Pulmonary artery endothelial cell (primary cell): ENCODE measurements around the gene SLC6A9. TPM values are rescaled to one million over a fixed set of nuclear protein-coding genes. Genes with fewer than 3 reads are reported as not detected.

Source experiments
- DNase-seq: peaks from one replicate; pipeline ENCODE4 v3.0.0-alpha.2; 2011; ENCODE audit warnings: low read depth, low spot score
- total RNA-seq: library from RNA; depleted of rRNA; stranded (reverse); fragments of >200 nt; gene quantifications from 2 replicates; pipeline ENCODE4 v1.2.3, GENCODE V29; 2014

Gene SLC6A9
- total RNA-seq, 1 donor from 2014 or later, result 0.40 TPM

DNA sequence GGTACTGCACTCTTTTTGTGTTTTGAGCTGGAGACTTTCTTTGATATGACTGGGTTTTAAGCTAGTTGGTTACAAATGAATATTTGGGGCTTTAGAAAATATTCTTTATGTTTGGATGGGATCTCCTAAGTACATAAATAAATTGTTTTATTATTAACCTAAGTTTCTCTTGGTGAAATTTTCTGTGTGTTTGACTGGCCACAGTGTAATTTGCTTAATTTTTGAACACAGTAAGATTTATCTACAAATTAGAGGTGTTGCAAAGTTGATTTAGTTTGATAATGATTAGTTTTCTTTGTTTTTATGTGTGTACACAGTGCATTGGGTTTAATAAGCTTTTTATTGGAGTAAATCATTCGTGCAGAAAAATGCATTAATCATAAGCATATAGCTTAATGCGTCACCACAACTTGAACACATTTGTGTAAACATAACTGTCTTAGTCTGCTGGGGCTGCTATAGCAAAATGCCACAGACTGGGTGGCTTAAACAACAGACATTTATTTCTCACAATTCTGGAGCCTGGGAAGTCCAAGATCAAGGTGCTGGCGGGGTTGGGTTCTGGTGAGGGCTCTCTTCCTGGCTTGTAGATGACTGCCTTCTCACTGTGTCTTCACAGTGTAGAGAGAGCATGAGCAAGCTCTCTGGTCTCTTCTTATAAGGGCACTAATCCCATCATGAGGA is 17.4 kb upstream of the SLC6A9 start:
- no peak for DNase-seq

DNA sequence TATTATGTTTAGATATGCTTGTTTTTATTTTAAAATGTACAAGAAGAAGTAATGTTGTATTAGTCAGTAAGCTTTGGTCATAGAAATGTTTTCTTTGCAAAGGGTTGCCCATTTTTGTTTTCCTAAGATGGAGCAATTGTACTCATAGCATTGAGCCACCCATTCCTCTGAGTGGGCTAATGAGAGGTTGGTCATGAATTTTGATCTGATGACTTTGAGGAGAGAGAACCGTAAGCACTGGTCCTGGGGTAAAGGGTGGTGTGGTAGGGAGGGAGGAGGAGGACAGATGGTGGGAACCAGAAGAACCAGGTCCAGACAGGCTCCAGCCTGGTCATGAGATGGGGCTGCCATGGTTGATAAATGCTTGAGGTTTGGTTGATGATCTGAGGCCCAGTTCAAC is 15.9 kb upstream of the SLC6A9 start:
- DNase-seq, result no peak

DNA sequence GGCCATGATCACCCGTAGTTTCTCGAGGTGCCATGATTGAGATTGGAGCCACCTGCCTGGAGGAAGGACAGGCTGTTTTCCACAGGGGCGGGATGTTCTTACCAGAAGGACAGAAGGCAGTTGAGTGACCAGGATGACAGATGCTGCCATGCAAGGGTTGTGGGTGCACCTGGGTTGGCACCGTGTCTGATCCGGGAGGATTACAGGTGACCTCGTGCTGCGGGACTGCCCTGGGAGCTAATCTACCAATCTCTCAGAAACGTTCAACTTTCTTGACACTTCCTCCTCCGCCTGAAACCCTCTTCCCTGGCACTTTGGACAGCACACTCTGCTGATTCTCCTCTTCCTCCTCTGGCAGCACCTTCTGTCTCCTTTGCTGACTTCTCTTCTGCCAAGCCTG is 13.8 kb upstream of the SLC6A9 start:
- no peak for DNase-seq

DNA sequence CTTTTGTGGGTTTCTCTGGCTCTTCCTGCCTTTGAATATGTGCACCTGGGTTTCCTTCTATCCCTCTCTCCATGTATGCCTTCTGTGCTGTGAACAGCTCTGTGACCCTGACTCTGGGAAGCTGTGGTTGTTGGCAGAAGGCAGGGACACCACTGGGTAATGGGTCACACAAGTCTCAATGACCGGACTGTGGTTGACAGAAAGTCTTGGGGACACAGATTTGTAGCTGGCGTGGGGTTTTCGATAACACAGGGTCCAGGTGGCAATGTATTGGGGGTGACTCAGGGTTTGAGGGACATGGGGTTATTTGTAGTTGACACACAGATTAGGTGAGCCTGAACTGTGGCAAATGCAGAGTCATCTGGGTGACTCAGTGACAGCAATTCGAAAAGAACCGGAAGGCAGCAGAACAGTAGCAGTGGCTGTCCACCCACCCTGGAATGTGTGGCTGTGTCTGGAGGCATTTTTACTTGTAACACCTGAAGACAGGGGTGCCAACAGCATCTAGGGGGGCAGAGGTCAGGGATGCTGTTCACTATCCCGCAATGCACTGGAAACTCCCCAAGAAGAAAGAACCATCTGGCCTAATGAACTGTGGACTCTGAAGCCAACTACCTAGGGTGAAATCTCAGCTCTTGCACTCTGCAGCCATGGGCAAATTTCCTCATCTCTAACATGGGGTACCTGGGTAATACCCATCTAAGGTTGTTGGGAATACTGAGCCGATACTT is 13.0 kb upstream of the SLC6A9 start:
- no peak for DNase-seq

DNA sequence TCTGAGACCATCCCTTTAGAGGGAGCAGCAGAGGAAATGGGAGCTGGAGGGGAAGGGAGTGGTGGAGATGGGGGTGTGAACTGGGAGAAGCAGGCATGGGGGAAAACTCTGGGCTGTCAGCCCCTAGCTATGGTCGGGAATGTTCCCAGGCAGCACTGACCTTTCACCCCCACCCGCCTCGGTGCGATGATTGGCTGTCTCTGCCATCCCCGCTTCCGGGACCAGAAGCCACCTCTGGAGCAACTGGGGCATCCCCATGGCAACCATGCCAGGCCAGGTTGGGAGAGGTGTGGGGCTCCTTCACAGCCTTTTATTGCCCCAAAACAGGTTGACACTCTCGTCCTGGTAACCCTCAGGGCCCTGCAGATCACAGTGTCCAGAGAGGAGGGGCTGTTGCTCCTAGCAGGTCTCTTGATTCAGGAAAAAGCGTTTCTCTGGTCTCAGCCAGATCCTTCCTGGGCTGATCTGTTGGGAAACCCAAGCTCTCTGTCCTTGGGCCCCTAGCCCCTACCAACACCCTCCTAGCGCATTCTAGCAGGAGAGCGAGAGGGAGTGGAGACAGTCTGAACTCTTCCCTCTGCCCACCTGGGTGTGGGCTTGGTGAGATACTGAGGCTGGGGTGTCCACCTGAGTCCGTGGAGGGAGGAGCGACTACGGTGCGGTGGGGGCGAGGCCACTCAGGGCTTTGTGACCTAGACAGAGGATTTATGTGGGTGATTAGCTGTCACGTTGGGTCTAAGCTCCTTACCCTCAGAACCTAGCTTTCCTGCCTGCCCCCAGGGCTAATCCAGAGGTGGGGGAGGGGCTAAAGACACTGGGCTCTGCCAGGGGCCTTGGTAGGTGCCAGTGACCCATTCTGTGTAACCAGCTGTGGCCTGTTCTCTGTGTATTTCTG is 12.2 kb upstream of the SLC6A9 start:
- no peak for DNase-seq

DNA sequence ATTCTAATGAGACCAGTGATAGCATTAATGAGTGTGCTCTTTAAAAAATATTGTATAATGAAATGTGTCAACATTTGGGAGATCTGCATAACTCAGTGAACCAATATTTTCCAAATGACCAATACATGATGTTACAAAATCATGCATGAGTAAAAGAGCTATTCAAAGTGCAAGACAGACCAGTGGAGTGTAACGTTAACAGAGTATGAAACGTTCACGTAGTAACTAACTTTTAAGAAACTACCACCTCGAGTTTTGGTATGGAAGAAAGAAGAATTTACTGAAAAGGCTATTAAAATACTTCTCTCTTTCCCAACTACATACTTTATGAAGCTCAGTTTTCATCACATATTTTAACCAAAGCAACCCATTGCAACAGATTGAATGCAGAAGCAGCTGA is 9.6 kb upstream of the SLC6A9 start:
- DNase-seq, result no peak

DNA sequence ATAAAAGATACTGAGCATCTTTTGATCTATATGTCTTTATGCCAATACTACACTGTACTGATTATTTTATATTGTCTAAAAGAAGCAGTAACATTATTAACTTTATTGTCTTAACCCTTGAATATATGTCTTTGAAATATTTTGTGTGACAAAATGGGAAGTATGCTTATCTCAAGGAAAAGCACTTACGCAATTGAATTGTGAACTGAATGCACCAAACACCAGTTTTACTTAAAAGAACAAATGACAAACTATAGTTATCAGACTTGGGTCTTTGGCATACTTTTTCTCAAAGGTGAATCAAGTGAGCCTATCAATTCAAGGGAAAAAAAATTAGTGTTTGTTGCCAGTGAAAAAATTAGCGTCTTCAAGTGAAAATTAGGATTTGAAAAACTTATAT is 9.2 kb upstream of the SLC6A9 start:
- DNase-seq, result no peak

DNA sequence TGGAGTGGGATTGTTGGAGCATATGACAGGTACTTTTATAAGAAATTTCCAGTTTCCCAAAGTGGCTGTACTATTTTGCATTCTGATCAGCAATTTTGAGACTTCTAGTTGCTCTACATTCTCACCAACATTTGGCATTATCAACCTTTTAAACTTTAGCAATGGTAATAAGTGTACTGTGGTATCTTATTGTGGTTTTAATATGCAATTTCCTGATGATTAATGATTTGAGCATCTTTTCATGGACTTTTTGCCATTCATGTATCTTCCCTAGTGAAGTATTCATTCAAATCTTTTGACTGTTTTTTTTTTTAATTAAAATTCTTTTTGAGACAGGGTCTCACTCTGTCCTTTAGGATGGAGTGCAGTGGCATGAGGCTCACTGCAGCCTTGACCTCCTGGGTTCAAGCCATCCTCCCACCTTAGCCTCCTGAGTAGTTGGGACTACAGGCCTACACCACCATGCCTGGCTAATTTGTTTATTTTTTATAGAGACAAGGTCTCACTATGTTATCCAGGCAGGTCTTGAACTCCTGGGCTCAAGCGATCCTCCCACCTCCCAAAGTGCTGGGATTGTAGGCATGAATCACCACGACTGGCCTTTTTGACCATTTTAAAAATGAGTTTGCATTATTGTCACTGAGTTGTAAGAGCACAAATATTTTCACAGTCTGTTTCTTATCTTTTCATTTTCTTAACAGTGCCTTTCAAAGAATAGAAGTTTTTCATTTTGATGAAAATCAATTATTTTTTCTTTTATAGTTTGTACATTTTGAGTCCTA is 7.8 kb upstream of the SLC6A9 start:
- DNase-seq, result no peak

DNA sequence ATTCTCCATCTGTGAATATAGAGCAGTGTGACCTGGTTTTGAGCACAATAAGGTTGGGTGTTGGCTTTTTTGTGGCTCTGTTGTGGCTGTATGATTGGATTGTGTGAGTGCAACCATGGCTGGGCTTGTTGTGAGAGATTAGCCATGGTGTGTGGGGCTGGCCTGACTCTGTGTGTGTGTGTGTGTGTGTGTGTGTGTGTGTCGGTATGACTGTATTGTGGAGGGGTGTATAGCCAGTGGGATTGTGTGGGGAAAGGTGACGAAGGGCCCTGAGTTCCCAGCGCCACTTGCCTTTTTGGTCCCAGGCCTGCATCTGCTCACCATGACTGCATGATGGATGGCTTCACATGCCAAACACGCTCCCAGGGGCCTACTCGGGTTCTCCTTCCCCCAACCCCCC is 5.9 kb upstream of the SLC6A9 start:
- no peak for DNase-seq

DNA sequence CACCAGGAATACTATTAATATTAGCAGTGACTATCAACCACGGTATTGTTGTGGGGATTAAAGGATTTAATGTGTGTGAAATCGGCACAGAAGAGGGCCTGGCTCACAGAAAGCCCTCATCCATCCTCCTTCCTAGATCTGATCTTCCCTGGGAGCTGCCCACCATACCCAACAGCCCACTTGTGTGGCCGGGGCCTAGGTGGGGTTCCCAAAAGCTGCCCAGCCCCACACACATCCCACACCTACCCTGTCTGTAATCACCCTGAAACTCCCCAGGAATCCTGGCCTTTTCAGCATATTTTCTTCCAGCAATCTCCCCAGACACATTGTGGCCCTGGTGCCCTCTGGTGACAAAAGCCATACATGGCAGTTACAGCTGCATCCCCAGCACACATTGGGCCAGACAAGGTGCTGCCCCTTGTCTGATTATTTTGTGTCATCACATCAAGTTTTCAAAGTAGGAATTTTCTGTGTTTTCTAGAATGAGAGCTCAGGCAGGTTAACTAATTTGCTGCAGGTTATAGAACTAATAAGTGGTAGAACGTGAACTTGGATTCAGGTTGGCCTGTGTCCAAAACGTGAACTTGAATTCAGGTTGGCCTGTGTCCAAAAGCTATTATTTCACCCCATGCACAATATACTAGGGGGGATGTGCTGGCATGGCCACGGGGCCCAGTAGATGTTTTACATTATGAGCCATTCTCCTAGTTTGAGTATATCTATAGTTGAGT is 5.3 kb upstream of the SLC6A9 start:
- DNase-seq, result no peak

DNA sequence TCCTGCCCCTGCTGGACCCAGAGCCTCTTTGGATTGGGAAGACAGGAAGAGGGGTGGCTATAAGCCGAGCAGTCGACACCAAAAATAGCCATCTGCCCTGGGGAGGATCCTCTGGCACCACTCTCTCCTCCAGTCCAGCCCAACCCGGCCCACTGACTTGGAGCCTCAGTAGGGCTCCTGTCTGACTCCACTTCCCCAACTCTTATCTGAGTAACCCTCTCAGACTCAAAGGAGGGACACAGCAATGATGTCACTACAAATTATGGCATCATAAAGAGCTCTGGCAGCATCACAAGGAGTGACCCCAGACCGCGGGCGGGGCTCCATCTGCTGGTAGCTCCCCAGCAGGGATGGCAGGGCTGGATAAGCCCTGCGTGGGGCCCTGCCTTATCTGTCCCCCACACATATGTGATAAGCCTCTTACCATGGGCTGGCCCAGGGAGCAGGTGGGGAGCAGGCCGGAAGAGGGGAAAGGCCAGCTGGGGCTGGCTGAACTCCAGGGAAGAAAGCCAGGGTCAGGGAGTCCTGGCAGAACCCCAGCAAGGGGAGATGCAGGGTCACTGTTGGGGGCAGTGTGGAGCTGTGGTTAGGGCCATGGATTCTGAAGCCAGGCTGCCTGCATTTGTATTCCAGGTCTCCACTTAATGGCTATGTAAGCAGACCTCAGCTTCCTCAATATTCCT is 4.6 kb upstream of the SLC6A9 start:
- DNase-seq, result no peak

DNA sequence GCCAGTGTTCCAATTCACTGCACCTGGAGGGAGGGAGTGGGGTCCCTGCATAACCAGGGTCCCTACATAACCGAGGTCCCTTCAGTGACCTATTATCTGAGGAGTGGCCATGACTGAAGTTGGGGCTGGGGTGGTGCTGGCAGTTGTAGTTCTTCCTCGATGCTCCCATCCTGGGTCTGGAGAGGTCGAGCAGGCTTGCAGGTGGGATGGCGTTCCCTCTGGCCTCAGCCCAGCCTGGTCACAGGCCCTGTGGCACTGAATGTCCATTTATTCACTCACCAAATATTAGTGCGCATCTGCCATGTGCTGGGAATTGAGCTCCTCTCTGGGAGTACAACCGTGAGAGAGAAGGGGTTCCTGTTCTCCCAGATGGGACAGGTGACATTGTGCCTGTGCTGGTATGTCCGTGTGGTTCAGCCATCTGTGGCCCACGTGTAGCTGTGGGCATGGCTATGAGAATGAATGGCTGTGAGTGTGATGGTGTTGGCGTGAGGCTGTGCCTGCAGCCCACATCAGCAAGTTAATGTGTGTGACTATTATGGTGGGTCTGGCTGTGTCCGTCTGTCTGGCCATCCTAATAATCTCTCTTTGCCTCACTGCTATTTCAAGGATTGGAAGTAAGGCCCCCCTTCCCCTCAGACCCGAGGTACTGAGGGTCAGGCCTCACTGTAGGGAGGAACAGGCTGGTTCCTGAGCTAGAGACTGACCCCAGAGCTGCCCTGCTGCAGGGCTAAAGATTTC is 3.9 kb upstream of the SLC6A9 start:
- no peak for DNase-seq

DNA sequence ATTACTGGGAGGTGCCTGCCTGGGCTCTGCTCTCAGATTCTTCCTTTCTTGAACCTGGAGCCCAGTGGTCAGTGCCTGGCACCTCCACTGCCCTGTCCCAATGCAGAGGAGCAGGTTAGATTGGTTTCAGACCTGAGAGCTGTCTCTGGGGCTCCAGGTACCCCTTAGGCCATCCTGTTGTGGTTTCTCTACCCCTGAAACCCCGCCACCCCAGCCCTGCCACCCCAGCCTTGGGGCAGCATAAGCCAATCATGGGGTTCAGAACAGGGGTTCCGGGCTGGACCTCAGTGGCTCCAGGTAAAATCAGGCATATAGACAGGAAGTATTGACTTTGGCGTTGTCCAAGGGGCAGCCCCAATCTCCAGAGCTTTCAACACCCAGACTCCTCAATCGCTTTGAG is 3.2 kb upstream of the SLC6A9 start:
- no peak for DNase-seq

DNA sequence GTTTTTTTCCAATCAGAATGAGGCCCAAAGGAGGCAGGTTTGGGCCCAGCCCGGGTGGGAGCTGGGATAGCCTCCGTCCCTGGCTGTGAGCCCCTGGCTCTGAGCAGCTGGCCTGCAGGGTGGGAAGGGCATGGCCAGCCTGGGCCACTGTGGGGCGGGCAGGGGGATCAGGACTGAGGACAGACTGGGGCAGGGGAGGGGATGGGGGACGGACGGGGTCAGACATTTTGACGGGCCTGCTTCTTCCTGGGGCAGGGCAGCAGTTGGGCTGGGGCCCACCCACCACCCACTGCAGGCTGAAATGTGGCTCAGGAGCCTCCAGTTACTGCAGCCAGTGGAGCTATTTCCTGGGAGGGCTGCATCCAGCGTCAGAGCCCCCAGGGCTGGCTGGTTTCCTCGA is 2.5 kb upstream of the SLC6A9 start:
- no peak for DNase-seq

DNA sequence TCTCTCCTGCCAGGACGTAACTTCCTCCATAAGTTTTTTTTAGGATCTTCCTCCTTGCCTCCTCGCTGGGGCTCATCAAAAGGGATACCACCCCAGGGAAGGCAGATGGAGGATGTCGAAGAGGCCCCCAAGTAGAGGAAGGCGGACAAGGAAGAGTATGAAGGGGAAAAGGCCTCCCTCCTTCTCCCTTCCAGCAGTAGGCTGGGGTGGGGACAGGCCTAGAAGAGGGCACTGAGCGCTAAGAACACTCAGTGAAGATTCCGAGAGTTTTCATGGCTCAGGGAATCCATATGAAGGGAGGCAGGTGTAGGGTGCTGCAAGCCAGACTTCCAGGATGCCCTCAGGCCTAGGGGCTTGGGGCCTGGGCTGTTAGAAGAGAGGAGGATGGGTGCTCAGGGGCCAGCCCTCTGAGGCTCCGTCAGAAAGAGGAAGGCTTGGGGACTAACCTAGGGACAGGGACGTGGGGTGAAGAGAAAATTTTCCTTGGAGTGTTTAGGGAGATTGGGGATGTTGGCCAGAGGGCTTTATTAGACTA is 1.8 kb upstream of the SLC6A9 start:
- DNase-seq, result no peak

DNA sequence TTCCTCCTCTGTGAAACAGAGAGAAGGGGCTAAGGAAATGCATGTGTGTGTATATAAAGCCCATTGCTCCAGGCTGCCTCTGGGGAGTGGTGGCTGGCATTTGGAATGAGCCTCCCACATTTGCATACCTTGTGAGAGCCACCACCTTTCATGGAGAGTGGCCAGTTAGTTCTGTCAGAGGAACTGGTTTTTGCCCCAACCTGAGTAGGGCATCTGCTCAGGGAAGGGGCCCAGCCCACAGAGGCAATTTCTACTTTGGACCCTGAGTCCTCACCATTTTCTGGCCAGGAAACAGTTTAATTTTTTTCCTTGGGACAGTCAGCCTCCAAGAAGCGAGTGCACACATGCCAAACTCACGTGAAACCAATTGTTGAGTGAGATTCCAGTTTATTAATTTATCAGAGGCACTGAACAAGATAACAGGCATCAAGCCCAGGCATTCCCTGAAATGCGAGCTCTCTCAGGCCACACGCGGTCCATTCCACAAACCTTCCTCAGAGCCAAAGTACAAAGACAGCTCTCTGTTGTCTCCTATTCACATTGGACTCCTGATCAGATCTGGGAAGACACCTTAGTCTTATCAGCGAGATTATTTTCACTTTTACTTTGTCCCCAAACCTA is 1.0 kb upstream of the SLC6A9 start:
- no peak for DNase-seq

DNA sequence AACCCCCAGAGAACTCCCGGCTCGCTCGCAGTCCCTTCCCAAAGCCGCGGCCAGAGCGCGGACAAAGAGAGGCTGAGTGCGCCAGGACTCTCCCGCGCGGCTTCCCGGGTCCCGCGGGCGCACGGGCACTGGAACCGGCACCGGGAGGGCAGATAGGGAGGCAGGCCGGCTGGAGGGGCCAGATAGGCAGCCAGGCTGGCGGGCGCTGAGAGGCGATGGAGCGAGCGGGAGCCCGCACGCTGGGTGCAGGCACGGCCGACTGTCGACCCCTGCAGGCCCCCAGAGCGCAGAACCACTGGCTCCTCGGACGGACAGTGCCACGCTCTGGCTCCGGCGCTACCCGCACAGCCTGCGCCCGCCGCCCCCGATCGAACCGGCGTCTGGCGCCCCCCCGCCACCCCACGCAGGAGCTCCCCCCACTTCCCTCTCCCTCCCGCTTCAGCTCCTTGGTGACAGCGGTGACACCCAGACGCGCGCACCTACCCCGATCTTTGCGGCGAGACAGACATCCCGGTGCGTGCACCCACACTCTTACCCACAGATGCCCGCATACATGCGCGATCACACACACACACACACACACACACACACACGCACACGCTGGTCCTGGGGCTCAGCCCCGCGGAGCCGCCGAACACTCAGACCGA is 534 bp downstream of the SLC6A9 start:
- no peak for DNase-seq

DNA sequence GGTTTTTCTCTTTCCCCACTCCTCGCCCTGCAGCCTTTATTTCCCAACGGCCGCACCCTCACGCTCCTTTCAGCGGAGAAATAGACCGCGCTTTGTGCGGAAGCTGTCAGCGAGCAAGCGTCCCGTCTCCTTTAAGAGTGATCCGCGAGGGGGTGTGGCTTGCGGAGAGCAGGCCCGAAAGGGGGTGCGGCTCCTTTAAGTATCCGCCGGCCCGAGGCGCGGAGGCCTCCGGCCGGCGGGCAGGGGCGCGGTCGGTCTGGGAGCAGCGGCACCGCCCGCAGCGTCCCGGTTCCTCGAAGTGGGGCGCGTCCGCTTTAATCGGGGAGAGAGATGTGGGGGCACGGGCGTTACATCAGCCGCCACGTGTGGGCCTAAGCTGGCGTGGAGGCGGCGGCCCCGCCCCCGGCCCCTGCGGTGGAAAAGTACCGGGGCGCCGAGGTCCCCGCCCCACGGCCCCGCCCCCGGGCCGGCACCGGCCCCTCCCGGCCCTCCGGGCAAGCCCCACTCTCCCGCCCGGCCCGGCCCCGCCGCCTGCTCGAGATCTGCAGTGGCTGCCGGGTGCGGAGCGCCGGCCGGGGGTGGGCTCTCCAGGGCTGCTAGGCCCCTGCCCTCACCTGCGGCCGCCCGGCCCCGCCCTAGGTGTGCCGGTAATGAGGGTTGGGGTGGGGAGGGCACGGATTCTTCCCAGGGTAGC is 1.2 kb downstream of the SLC6A9 start:
- peak; percentile 44 for DNase-seq
